Gastrocnemius medialis (tissue), 4 donors: Measurements from ENCODE around the gene NLK.

Source experiments
- POLR2A ChIP-seq, 2 donors: fragments of 450-650 bp; IDR thresholded peaks; one replicate each; pipeline ENCODE4 v1.6.1; 2017; ENCODE audit warnings: antibody characterized with exemption in 2 of 2, mild to moderate bottlenecking in 2 of 2, moderate library complexity in 2 of 2
- TF ChIP-seq, protein P1 (sequence below), 5 experiments: fragments of 450-650 bp in 3 of 5; fragments of 200-600 bp in 2 of 5; sonication (generic) in 2 of 5; IDR thresholded peaks in 4 of 5; conservative IDR thresholded peaks in 1 of 5; 1 replicate in 4 of 5; 2 replicates in 1 of 5; pipeline ENCODE4 v1.5.1; 2016 to 2019; ENCODE audit warnings: antibody characterized with exemption in 5 of 5, mild to moderate bottlenecking in 3 of 5, moderate library complexity in 3 of 5

GRCh38 chr17:28187931-28188330, 145.5 kb downstream of the NLK start:
- TF ChIP-seq POLR2A (IDR thresholded peaks at IDR 0.05) = no peak
- TF ChIP-seq, protein P1, sequence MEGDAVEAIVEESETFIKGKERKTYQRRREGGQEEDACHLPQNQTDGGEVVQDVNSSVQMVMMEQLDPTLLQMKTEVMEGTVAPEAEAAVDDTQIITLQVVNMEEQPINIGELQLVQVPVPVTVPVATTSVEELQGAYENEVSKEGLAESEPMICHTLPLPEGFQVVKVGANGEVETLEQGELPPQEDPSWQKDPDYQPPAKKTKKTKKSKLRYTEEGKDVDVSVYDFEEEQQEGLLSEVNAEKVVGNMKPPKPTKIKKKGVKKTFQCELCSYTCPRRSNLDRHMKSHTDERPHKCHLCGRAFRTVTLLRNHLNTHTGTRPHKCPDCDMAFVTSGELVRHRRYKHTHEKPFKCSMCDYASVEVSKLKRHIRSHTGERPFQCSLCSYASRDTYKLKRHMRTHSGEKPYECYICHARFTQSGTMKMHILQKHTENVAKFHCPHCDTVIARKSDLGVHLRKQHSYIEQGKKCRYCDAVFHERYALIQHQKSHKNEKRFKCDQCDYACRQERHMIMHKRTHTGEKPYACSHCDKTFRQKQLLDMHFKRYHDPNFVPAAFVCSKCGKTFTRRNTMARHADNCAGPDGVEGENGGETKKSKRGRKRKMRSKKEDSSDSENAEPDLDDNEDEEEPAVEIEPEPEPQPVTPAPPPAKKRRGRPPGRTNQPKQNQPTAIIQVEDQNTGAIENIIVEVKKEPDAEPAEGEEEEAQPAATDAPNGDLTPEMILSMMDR (IDR thresholded peaks at IDR 0.05 in 4 of 5, conservative IDR thresholded peaks at IDR 0.05 in 1 of 5) = no peak
